Esophagus muscularis mucosa (tissue), 4 donors: Measurements from ENCODE around the gene LACTBL1.

ENCODE experiments used
- EP300 ChIP-seq: sonication (generic); formaldehyde crosslinking; IDR thresholded peaks from one replicate; pipeline ENCODE4 v1.6.1; 2017; ENCODE audit warnings: antibody characterized with exemption
- POLR2AphosphoS5 ChIP-seq, 2 donors: sonication (generic); formaldehyde crosslinking; IDR thresholded peaks; one replicate each; pipeline ENCODE4 v1.6.1; 2017; ENCODE audit warnings: antibody characterized with exemption in 2 of 2
- TF ChIP-seq, protein P1 (sequence below), 3 experiments: fragments of 200-600 bp in 2 of 3; fragments of 450-650 bp in 1 of 3; sonication (generic) in 2 of 3; IDR thresholded peaks; one replicate each; pipeline ENCODE4 v1.5.1; 2017 to 2019; ENCODE audit warnings: antibody characterized with exemption in 3 of 3, mild to moderate bottlenecking in 2 of 3, moderate library complexity in 1 of 3

DNA sequence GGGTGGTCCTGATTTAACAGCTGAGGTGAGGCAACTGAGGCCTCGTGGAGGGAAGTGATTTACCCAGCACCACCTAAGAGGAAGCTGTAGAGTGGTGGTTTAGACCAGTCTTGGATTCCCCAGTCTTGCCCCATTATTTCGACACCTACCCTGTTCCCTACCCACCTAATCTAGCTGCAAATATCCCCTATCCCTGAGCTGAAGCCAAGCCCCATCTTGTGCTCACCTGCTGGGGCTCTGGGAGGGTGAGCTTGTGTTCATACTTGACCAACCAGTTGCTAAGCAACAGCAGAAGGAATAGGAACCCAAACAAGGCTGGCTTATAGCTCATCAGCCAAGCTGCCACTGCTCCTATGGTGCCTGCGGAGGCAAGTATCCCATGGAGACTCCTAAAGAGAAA lies 41.0 kb upstream of the LACTBL1 start:
- TF ChIP-seq, protein P1, sequence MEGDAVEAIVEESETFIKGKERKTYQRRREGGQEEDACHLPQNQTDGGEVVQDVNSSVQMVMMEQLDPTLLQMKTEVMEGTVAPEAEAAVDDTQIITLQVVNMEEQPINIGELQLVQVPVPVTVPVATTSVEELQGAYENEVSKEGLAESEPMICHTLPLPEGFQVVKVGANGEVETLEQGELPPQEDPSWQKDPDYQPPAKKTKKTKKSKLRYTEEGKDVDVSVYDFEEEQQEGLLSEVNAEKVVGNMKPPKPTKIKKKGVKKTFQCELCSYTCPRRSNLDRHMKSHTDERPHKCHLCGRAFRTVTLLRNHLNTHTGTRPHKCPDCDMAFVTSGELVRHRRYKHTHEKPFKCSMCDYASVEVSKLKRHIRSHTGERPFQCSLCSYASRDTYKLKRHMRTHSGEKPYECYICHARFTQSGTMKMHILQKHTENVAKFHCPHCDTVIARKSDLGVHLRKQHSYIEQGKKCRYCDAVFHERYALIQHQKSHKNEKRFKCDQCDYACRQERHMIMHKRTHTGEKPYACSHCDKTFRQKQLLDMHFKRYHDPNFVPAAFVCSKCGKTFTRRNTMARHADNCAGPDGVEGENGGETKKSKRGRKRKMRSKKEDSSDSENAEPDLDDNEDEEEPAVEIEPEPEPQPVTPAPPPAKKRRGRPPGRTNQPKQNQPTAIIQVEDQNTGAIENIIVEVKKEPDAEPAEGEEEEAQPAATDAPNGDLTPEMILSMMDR (IDR thresholded peaks at IDR 0.05), result no peak
- TF ChIP-seq POLR2AphosphoS5 (IDR thresholded peaks at IDR 0.05) (no peak), EP300 (no peak)
